ENCODE results near the gene CLDN16.

CLDN16 gene

DNA sequence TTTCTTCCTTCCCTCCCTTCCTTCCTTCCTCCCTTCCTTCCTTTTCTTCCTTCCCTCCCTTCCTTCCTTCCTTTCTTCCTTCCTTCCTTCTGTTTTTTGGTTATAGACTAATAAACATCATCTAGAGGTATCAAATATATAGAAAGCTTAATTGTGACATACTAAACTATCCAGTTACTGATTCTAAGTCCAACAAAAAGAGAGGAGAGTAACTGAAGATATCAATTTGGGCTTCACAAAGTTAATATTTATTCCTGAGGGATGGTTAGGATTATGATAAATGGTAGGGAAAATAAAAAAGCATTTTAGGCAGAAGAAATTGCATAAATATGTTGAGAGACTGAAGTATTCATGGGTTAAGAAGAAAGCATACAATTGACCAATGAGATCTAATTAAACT lies 7.8 kb upstream of the CLDN16 start:
- DNase-seq (ENCODE audit: low read depth), result no peak

DNA sequence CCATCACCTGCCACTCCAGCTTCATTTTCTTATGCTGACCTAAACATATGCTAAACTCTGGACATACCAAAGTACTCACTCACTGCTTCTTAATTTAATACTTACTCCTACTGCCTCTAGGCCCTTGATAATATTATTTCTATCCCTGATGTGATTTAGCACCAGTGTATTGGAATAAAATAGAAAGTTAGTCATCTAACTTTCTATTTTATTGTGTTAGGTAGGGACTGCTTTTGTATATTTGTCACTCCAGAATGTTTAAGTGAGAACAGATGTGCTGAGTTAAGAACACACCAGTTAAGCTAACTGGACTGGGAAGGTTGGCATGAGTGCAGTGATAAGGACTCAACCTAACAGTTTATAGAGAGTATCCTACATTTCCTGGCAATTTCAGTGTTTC lies 6.5 kb upstream of the CLDN16 start:
- peak; percentile 22 for DNase-seq (ENCODE audit: low read depth)

DNA sequence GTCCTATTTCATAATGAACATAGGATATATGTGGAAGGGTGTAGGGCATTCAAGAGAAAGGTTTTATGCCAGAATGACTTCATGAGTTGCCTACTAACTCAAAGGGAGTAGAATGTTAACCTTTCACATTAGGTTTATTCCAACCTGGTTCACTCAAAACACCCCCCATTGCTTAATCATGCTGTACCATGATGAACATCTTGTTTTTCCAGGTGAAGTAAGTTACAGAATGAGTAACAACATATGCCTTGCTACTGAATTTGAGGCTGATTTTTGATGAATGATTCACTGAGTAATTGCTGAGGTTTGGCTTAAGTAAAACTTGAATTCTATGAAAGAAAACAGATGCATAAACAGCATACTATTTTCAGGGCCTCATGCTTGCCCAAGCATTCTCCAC lies 5.9 kb upstream of the CLDN16 start:
- DNase-seq (ENCODE audit: low read depth), result peak; percentile 74

DNA sequence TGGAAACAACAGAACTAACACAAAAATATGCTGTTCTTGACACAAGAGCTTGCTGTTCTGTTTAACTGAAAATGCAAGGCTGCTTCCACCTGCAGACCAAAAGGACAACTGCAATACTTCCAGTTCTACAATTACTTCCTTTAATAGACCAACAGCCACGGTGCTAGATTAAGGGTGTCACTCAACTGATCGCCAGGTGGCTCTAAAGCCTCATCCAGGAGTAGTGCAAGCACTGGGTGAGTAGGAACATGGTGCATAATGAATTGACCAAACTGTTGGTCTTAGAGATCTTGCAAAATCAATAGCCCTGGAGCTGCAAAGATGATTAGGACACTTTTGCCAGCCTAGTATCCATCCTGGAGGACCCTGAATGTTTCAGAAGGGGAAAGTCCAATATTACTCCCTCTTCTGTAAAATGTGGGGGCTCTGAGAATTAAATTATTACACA lies 3.6 kb upstream of the CLDN16 start:
- peak; percentile 32 for DNase-seq (ENCODE audit: low read depth)

DNA sequence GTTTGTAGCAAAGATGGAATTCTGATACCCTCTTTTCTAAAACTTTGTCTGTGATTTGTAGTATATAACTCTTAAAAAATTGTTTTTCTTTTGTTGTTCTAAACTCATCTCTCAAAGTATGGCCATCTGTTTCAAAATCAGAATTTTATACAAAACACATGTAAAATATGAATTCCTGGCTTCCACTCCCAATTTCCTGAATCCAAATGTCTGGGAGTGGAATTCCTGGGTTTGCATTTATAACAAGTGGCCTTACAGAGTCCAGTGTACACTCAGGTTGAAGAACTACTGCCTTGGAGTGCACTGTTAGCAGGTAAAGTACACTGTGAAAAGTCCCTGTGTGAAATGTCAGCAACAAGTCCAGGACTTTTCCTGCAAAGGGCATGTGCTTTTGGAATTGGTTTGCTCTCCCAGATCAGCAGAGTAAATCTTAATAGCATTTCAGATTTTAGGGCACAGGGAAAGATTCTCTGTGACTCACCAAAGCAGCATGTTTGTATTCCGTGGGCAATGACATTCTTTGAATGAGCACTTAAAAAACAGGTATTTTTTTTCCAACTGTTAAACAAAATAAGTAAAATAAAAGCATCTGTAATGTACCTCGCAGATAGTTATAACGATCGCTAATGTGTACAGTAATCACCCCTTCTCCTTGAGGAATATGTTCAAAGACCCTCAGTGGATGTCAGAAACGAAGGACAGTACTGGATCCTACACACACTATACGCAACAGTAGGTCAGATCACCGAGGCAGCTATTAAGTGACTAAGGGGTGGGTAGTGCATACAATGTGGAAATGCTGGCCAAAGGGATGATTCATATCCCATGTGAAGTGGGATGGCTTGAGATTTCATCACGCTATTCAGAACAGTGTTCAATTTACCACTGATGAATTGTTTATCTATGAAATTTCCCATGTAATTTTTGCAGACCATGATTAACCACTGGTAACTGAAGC lies 2.0 kb upstream of the CLDN16 start:
- DNase-seq (ENCODE audit: low read depth), result peak; percentile 91

DNA sequence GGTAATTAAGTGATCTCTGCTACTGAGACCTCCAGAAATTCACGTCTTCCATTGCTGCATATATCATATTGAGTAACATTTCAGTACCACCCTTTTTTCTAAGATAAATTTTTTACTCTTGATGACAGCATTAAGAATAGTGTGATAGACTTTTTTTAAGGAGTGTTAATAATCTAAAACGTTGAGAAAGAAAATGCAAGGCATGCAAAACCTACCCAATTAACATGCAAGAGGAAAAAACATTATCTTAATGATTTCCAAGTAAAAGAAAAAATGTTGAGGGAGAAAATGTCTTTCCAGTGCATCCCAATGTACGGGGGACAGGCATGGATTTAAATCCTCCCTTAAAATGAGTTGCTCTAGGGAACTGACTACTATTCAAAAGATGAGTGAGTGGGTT lies 740 bp downstream of the CLDN16 start:
- no peak for DNase-seq (ENCODE audit: low read depth)

DNA sequence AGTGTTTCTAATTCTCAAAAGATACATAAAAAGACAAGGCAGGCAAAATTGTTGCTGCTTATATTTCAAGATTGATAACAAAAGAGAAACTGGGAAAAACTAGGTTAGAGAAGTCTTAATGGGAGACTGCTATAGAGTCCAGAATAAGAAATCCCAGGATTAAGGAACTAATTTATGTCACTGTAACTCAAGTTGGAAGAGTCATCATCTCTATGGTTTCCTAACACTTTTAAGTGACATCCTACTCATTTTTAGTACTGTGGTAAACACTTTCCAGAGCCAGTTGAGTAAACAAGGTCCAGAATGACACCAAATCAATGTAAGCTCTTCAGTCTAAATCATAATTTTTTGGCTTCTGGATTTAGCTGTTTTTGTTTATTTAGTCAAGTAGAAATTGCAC lies 8.0 kb downstream of the CLDN16 start:
- DNase-seq (ENCODE audit: low read depth), result no peak

DNA sequence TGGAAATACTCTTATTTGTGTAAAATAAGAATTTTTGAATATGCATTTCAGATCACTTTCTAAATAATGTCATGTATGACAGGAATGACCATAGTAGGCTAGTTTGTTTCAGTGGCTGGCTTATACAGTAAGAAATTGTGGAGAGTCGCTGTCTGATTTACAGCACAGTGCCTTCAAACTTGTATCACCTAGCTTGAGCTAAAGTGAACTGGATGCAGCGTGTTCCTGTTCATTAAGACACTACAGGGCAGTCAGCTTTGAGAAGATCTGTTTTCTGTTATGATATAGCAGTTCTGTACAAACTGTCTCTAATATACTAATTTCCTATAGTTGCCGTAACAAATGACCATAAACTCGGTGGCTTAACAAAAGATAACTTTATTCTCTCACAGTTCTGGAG lies 9.9 kb downstream of the CLDN16 start:
- DNase-seq (ENCODE audit: low read depth), result no peak

DNA sequence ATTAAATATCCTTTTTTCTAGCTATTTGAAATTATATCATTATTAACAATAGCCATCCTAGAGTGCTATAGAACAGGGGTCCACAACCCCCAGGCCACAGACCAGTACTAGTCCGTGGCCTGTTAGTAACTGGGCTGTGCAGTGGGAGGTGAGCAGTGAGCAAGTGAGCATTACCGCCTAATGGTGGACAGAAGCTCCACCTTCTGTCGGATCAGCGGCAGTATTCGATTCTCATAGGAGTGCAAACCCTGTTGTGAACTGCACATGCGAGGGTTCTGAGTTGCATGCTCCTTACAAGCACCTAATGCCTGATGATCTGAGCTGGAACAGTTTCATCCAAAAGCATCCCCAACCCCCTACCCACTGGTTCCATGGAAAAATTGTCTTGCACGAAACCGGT lies 11.7 kb downstream of the CLDN16 start:
- DNase-seq (ENCODE audit: low read depth), result no peak

DNA sequence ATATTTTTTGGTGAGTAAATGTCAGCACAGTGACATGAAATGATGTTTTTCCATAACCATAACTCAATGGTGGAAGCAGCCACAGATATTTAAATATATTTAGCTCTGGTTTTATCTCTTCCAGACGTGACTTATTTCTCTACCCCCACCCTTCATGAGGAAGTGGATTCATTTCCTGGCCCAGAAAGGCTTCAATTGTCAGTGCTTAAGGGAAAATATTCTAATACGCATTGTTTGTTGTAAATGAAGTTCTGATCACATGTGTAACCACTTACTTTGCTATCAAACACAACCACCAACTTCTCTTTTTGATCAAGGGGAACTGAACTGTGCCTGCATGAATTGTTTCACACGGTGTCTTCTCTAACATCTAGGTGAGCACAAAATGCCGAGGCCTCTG lies 14.0 kb downstream of the CLDN16 start:
- no peak for DNase-seq (ENCODE audit: low read depth)

DNA sequence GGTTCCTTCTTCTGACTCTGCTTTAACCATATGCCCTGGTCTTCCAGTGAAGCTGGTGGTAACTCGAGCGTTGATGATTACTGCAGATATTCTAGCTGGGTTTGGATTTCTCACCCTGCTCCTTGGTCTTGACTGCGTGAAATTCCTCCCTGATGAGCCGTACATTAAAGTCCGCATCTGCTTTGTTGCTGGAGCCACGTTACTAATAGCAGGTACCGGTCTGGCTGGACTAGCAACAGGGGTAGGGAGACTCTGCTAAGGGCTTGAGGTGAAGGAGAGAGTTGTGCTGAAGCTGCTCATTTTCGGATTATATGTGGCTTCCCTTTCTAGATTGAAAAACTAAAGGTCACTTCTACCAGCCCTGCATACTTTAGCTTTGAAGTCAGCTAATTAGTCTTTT lies 16.8 kb downstream of the CLDN16 start:
- no peak for DNase-seq (ENCODE audit: low read depth)

DNA sequence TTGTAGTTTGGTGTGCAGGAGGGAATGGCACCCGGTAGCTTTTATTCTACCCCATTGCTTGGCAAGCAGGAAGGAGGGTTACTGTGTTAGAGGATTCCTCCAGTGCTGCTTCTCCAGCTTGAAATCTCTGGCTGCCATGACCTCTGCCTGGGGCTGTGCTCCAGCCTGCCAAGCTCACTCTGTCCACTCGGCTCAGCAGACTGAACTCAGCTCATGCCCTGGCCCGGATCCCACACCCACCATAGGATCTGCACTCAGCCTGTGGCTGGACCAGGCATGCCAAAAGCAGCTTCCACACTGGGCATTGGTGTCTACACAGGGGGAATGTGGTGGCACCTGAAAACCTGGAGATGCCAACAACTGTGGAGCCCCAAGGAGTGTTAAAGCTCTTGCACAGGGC lies 26.3 kb downstream of the CLDN16 start:
- no peak for DNase-seq (ENCODE audit: low read depth)

DNA sequence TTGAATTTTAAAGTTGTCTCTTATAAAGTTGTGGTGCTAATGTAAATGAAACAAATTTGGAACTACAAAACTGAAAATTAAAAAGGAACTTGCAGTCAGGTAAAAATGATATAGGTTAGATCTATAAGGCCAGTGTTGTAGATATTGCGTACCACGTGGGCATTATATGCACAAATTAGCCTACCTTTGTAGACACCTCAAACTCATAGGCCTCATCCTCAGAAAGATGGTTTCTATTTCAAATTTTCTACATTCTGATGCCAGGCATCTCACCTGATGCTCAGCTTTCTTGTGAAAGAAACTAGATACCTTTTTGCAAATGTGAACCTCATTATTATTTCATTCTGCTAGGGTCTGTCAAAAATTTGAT lies 36.1 kb downstream of the CLDN16 start:
- no peak for DNase-seq (ENCODE audit: low read depth)

DNA sequence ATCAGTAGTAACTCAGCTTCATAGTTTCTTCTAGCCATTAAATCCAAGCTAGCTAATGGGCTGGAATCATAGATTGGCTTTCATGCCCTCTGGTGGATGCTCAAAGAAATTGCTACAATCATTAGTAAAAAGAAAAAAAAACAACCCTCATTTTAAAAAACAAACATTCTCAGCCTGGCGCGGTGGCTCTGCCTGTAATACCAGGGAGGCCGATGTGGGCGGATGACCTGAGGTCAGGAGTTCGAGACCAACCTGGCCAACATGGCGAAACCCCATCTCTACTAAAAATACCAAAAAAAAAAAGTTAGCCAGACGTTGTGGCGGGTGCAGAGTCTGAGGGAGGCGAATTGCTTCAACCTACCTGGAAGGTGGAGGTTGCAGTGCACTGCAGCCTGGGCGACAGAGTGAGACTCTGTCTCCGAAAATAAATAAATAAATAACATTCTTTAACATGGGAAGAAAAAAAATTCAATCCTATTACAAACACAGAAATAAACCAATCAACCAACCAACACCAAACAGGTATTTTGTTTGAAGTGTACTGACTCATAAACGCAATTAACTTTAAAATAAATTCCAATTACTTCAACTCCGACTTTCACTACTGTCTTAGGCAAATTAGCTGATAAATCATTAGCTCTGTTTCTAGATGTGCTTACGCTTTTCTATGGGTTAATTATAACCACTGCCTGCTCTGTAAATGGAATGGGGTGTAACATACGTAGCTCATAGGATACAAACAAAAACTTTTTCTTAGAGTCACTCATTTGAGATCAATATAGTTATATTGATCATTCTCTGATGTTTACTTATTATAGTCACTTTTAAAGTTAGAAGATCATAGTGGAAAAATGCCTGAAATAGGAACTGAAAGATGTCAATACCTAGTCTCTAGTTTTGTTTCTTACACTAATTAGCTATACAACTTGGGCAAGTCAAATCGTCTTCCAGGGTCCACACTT lies 36.8 kb downstream of the CLDN16 start:
- peak; percentile 73 for DNase-seq (ENCODE audit: low read depth)

DNA sequence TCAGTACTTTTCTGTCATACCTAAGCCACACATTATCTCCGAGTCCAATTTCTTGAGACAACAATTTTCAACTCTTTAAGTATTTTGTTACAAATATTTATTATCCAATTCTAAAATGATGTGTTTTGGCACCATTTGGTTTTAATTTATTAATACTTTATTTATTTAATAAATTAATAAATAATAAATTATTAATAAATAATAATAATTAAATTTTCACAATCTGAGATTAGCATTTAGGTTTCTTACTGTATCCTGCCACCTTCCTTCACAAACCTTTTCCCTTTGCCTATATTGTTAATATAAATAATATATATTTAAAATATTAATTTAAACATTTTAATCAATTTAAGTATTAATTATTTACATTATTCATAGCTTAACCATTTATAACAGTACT lies 37.9 kb downstream of the CLDN16 start:
- no peak for DNase-seq (ENCODE audit: low read depth)

DNA sequence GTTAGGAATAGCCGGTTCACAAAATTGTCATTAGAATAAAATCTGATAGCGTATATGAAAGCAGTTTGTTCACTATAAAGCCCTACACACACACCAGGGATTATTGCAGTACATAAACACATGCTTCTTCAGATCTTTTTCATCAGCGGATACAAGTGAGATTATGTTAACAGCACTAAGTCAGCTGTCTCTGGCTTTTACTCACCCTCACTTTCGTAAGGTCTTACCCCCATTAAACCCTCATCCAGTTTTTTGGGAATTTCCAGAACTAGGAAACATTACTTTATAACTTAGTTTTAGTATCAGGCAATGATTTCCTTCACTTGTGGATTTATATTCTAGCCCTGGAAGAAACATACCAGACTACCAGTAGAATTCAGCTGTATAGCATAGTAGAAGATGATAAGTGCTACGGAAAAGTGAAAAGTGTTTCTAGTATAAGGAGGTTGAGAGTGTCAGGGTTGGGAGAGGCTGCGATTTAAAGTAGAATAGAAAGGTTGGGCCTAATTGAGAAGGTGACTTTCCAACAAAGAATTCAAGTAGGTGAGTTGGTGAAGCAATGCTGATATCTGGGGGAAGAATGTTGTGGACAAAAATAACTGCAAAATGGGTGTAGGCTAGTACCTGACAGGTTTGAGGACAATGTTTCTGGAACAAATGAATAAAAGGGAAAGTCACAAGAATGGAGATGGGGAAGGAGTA lies 39.0 kb downstream of the CLDN16 start:
- DNase-seq (ENCODE audit: low read depth), result no peak

DNA sequence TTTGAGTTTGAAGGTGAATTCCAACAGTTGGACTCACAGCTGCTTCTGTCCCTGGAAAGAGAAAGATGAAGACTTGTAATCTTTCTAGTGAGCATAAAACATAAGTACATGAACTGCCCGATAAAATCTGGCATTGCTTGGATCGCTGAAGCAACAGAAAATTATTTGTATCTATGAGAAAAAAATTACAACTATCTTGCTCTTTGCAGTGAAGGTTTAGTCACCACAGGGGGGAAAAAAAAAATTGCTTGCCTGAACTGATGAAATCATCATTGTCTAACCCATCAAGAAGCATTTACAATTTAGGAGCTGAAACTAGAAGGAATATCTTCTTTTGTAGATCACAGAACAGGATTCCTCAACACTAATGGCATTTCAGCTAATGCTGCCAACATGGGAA lies 41.7 kb downstream of the CLDN16 start:
- no peak for DNase-seq (ENCODE audit: low read depth)

DNA sequence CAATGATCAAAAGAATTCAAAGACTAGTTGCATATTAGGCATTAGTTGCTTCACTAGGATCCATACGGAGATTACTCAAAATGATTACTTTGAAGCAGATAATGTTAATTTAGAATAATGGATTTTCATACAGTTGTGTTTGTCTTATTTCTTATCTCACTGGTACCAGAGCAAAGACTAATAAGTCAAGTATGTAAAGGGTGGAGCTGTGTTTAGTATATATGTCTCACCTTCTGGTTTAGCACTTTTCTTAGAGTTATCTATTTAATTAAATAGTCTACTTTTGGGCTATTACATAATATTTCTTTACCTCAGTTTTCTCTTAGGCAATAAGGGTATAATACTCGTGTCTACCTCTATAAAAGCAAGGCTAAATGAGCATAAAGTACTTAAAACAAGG lies 42.9 kb downstream of the CLDN16 start:
- DNase-seq (ENCODE audit: low read depth), result no peak

DNA sequence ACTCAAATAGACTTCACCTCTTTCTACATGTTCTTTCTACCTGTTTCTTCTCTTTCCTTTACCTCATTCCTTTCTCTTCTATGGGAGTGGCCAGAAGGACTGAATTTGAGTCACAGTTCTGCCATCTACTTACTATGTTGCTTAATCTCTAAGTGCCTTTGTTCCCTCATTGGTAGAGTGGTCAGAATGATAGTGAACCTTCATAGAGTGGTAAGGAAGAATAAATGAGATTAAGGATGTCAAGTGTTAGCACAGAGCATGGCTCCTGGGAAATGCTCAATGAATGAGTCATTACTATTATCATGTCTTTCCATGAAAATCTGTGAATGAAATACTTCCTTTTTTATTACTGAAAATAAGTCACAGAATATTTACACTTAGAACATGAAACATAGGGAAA lies 44.3 kb downstream of the CLDN16 start:
- no peak for DNase-seq (ENCODE audit: low read depth)

DNA sequence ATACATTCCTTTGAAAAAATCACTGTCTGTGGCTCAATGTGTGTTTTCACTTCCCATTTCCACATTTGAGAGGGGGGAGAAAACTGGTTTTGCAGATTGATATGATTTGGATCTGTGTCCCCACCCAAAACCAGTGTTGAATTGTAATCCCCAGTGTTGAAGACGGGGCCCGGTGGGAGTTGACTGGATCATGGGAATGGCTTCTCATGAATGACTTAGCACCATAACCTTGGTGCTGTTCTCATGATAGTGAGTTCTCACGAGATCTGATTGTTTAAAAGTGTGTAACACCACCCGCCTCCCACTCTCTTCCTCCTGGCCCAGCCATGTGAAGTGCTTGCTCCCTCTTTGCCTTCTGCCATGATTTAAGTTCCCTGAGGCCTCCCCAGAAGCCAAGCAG lies 45.7 kb downstream of the CLDN16 start:
- no peak for DNase-seq (ENCODE audit: low read depth)

DNA sequence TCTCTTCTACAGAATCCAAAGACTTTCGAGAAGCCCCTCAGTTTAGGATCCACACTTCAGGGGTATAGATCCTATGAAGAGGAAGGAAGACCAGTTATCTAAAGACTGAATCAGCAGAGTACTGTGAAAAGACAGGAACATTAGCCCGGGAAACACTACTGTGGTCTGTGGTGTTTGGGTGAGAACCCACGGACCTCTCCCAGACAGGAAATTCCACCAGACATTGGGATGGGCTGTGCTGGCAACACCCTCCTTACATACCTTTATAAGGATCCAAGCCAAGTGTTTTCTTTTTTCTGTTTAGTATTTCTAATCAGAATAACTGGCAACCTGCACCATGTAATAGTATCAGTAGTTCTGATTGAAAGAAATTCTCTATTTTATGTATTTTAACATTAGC lies 47.7 kb downstream of the CLDN16 start:
- DNase-seq (ENCODE audit: low read depth), result no peak

DNA sequence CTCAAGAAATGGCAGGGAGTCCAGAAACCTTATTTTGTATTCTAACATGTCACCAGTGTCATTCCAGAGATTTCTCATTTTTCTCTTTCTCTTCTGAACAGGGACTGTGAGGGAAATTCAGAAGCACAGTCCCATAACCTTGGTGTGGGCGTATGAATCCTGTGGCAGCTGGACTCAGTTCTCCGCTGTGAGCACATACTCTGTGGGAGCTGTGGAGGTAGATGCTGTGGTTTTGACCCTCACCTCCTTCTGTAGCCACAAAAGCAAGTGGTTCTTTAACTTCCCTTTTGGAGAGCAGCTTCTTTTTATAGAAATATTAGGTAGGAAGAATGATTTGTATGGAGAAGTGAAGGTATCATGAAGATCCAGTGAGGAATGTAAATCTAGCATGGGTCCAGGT lies 48.4 kb downstream of the CLDN16 start:
- DNase-seq (ENCODE audit: low read depth), result no peak

All from fibroblast of gingiva (primary cell).